HG03064 (cell line): ENCODE measurements around the gene NDUFB5.

Experiments
- ATAC-seq: cut with Tn5 transposase; IDR thresholded peaks from one replicate; pipeline ENCODE4 v1.9.1; 2021; ENCODE audit warnings: low read depth; ENCODE audit not compliant: unreplicated experiment

NDUFB5 gene

DNA sequence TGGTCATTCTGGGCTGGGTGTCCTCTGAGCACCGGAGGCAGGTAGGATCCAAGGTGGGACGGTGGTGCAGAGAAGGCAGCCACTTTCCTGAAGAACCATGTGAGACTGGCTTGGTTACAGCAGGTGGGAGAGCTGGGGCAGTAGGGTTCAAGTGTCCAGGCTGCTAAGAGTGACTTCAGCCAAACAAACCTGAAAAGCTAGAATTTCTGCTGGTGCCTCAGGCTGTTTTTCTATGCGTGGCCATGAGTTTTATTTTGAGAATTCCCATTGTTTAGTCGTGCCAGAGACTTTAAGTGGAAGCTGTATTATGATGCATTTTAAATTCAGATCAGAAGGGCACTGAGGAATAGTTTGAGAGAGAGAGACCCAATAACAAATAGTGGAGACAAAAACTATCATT lies 68.3 kb downstream of the NDUFB5 start:
- ATAC-seq = no peak

DNA sequence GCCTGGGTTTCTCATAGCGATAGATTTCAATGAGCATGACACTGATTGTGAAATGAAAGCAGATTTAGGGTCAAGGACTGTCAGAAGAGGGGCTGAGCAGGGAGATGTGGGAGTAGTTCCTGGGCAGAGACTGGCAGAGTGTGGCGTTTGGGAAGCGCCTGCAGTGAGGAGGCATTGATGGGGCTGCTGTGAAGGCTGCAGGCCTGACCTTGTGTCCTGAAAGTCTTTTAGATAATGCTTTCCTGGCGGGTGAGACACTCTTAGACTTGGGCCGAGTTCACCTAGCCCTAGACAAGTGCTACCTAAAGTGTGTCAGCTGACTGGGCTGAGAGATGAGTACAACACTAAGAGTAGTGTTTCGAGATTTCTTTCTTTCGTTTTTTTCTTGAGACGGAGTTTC lies 68.9 kb downstream of the NDUFB5 start:
- no peak for ATAC-seq

DNA sequence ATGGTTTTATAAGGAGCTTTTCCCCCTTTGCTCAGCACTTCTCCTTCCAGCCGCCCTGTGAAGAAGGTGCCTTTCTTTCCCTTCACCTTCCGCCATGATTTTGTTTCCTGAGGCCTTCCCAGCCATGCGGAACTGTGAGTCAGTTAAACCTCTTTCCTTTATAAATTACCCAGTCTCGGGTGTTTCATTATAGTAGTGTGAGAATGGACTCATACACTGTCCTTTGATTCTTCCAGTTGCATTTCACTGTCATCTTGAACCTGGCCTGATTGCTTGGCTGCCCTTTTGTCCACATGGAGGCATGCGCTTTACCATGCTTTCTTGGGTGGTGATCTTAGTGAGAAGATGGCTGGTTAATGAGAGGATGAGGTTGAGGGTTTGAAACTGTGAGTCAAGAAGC lies 71.5 kb downstream of the NDUFB5 start:
- no peak for ATAC-seq
